Raji (cell line): ENCODE data around the gene LRP1.

ENCODE experiments used
- POLR2A ChIP-seq: IDR thresholded peaks from 2 replicates; pipeline ENCODE4 v1.6.1; 2011; ENCODE audit warnings: low read depth, low read length, control low read depth; ENCODE audit not compliant: insufficient read depth

The LRP1 gene

GRCh38 chr12:57116580-57117281 lies 11.6 kb upstream of the LRP1 start:
- TF ChIP-seq POLR2A = no peak

DNA sequence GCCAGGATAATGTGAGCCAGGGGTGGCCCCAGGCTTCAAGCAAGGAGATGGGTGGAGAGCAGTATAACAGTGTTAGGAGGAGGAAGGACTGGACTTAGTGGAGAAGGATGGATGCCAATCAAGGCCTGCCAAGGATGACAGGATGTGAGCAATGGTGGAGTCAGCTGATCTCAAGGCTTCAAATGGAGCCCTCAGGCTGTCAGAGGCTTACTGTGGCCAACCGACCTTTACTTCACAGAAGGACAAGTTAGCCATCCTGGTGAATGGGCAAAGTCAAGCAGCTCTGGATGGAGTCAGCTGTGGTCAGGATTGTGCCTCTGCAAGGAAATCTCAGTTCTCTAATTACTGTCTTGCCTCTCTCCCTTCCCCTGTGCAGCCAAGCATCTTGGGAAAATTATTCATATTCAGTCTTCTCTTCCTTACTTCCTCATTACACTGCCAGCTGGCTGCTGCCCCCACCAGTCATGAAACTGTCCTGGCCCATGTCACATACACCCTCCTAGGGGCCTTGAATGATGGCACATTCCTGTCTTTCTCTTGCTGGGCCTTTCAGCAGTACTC lies 9.5 kb upstream of the LRP1 start:
- peak; percentile 27; the same call in 1 of the 2 replicates for TF ChIP-seq POLR2A

DNA sequence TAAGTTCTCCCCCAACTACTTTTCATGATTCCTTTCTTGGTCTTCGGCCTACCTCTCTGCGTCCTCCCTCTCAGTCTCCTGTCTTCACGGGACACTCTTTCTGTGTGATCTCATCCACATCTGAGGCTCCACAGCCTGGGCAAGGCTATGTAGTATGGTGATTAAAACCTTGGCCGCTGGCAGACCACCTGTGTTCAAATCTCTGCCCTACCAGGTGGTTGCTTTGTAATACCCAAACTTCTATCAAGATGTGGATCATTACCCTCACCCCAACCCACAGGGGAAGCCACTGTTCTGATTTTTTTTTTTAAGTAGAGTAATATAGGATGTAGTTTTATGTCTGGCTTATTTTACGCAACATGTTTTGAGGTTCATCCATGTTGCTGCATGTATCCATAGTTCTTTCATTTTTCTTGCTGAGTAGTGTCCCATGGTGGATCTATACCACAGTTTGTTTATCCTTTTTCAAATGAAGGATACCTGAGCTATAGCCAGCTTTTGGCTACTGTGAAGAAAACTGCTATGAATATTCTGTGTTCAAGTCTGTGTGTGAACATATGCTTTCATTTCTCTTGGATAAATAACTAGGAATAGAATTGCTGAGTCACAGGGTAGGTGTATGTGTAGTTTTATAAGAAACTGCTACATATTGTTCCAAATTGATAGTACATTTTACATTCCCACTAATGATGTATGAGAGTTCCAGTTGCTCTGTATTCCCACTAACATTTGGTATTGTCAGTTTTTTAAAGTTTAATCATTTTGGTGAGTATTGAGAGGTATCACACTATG lies 8.8 kb upstream of the LRP1 start:
- no peak for TF ChIP-seq POLR2A

DNA sequence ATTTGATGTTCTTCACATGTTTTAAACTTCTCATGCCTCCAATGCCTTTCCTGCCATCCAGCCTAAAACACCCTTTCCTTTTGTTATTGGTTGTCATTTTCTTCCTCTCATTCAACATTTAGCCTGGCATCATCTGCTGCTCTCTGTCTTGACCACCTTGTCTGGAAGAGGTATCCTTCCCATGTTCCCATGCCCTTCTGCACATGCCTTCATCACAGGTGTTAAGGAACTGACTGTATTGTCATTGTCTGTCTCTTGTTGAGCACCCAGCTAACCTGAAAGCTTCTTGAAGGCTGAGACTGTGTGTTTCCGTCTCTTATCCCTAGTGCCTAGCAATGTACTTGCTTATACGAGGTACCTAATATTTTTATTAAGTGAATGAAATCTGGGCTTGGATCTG lies 4.5 kb upstream of the LRP1 start:
- TF ChIP-seq POLR2A = no peak

GRCh38 chr12:57124261-57124877 lies 3.9 kb upstream of the LRP1 start:
- no peak for TF ChIP-seq POLR2A

DNA sequence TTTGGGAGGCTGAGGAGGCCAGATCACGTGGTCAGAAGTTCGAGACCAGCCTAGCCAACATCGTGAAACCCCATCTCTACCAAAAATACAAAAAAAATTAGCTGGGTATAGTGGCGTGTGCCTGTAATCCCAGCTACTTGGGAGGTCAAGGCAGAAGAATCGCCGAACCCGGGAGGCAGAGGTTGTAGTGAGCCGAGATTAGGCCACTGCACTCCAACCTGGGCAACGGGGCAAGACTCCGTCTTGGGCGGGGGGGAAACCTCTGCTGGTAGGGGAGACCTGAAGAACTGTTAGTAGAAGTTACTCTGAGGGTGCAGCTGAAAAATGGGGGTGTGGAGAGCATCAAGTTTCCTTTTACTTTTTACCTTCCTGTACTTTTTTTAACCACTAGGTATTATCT lies 2.2 kb upstream of the LRP1 start:
- no peak for TF ChIP-seq POLR2A

GRCh38 chr12:57126561-57126960 lies 1.7 kb upstream of the LRP1 start:
- no peak for TF ChIP-seq POLR2A

DNA sequence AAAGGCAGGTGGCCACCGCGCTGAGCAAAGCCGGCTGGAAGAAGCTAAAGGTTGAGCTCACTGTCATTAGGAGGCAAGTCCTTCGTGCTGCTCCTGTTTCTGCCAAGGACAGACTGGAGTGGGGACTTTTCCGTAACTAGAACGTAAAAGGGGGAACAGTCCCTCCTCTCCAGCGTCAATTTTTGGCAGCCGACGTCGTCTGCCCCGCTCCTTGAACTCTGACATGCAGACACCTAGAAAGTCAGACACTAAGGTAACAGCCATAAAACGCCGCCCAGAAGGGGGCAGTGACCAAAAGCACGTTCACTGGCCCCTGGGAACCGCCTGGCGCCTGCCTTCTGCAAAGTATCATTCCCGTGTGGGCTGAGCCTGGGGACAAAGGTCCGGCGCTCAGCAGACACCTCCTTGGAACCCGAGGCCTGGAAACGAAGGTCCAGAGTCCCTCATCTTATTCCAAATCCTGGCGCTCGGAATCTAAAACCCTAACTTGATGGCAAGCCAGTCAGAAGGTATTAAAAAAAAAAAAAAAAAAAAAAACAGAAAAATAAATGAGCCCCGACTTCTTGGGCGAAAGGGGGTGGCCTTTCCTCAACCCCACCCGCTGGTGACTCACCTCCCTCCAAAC lies 1.1 kb upstream of the LRP1 start:
- TF ChIP-seq POLR2A = no peak

DNA sequence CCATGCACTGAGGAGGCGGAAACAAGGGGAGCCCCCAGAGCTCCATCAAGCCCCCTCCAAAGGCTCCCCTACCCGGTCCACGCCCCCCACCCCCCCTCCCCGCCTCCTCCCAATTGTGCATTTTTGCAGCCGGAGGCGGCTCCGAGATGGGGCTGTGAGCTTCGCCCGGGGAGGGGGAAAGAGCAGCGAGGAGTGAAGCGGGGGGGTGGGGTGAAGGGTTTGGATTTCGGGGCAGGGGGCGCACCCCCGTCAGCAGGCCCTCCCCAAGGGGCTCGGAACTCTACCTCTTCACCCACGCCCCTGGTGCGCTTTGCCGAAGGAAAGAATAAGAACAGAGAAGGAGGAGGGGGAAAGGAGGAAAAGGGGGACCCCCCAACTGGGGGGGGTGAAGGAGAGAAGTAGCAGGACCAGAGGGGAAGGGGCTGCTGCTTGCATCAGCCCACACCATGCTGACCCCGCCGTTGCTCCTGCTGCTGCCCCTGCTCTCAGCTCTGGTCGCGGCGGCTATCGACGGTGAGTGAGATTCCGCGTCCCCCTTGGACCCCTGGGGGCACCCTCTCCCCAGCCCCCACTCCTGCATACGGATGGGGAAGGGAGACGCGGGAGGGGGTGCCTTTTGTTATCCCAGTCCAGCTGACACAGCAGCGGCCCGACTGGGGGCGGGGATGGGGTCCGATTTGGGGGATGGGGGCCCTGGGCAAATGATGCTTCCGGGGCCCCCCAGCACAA lies 400 bp downstream of the LRP1 start:
- TF ChIP-seq POLR2A = no peak

GRCh38 chr12:57129321-57129842 lies 1.1 kb downstream of the LRP1 start:
- no peak for TF ChIP-seq POLR2A

DNA sequence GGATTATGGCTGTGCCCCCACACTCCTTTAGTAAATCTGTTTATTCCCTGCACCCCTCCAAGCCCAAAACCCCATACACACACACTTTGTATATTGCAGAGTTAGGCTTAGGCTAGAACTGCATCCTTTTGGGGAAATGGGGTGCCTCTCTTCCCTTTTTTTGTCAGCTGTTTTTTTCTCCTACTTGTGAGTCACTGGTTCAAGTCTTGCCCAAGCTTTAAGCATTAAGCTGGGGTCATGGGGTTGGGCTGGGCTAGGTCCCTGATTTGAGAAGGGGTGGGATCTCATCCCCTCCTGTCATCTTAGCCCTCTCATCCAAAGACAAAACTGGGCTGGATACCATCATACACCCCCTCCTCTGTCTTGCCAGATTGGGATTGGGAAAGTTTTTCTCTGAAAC lies 1.6 kb downstream of the LRP1 start:
- TF ChIP-seq POLR2A = no peak

- TF ChIP-seq POLR2A = no peak
These were observed 2.7 kb downstream of the LRP1 start for GRCh38 chr12:57130941-57131340.

- TF ChIP-seq POLR2A = no peak
These were observed 3.8 kb downstream of the LRP1 start for GRCh38 chr12:57131896-57132744.

DNA sequence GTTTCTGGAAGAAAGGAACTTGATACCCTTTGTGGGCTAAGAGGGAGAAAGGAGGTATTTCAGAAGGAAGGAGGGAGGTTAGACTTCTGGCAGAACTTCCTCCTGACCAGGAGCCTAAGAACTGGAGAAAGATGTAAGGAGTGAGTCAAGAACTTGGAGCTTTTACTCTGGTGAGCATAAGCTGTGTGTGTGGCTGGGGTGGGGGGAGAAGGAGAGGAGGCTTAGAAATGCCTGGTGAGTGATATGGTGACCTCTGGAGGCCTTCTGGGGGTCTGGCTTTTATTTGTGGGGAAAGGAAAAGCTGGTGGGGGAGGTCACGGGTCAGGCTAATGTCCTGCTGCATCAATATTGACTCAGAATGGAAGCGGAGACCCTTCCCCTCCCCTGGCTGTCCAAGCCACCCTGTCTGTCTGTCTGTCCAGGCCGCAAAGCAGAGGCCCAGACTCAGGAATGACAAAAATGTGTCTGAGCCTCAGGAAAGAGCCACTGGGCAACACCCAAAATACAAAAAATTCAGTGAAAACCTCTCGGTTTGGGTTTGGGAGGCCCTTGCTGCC lies 4.8 kb downstream of the LRP1 start:
- TF ChIP-seq POLR2A = no peak

- TF ChIP-seq POLR2A = no peak
These were observed 5.6 kb downstream of the LRP1 start for GRCh38 chr12:57133916-57134315.
